Upper lobe of left lung (tissue), 4 donors: ENCODE measurements around the gene LINGO1.

ENCODE experiments used
- CTCF ChIP-seq, 6 experiments: fragments of 450-650 bp in 4 of 6; fragments of 200-600 bp in 2 of 6; sonication (generic) in 2 of 6; IDR thresholded peaks; one replicate each; pipeline ENCODE4 v1.5.1; 2016 to 2019; ENCODE audit warnings: antibody characterized with exemption in 6 of 6
- EP300 ChIP-seq, 4 donors: sonication (generic); formaldehyde crosslinking; IDR thresholded peaks; one replicate each; pipeline ENCODE4 v1.5.1; 2017; ENCODE audit warnings: antibody characterized with exemption in 4 of 4, control low read depth in 2 of 4

- TF ChIP-seq CTCF (IDR thresholded peaks at IDR 0.05), result no peak
- no peak for TF ChIP-seq EP300 (IDR thresholded peaks at IDR 0.05)
Measured at GRCh38 chr15:77614251-77614806, 18.4 kb downstream of the LINGO1 start.
